Neural cell (in vitro differentiated cells): ENCODE results near the gene NUP42. TPM values are rescaled to one million over a fixed set of nuclear protein-coding genes. Genes with fewer than 3 reads are reported as not detected.

Source experiments
- H2AFZ ChIP-seq: fragments of 200-600, 300-800 bp; sonication (generic), shearing (Covaris generic); 2 replicates; pipeline ENCODE4 v1.6.0; 2014; ENCODE audit warnings: low read depth, mild to moderate bottlenecking, antibody characterized with exemption, low read length, moderate library complexity
- H3F3A ChIP-seq: fragments of 200-600 bp; shearing (Covaris generic); 2 replicates; pipeline ENCODE4 v1.6.1; 2016; ENCODE audit warnings: mild to moderate bottlenecking, moderate library complexity, mixed read lengths, antibody characterized with exemption, low read length; ENCODE audit not compliant: insufficient read depth, poor library complexity, severe bottlenecking
- H3K27ac ChIP-seq: fragments of 200-600, 300-800 bp; sonication (generic), shearing (Covaris generic); 2 replicates; pipeline ENCODE4 v1.5.1; 2014; ENCODE audit warnings: mild to moderate bottlenecking, low read length, moderate library complexity
- H3K27me3 ChIP-seq: fragments of 300-800, 200-600 bp; sonication (generic), shearing (Covaris generic); 2 replicates; pipeline ENCODE4 v1.6.0; 2014; ENCODE audit warnings: mild to moderate bottlenecking, low read depth, low read length, moderate library complexity; ENCODE audit not compliant: insufficient read depth
- H3K36me3 ChIP-seq: fragments of 300-800, 200-600 bp; sonication (generic), shearing (Covaris generic); 2 replicates; pipeline ENCODE4 v1.5.1; 2014; ENCODE audit warnings: mild to moderate bottlenecking, antibody characterized with exemption, low read length, moderate library complexity; ENCODE audit not compliant: insufficient read depth
- H3K4me2 ChIP-seq: fragments of 300-800, 200-600 bp; sonication (generic), shearing (Covaris generic); 2 replicates; pipeline ENCODE4 v1.6.0; 2014; ENCODE audit warnings: mild to moderate bottlenecking, low read length
- H3K4me3 ChIP-seq: fragments of 300-800, 200-600 bp; sonication (generic), shearing (Covaris generic); 2 replicates; pipeline ENCODE4 v1.5.1; 2014; ENCODE audit warnings: mild to moderate bottlenecking, low read length, moderate library complexity
- H3K79me2 ChIP-seq: fragments of 200-600 bp; shearing (Covaris generic); replicated peaks from 2 replicates; pipeline ENCODE4 v1.6.0; 2014; ENCODE audit warnings: mild to moderate bottlenecking, low read length, moderate library complexity; ENCODE audit not compliant: insufficient read depth
- H3K9ac ChIP-seq: fragments of 300-800, 200-600 bp; sonication (generic), shearing (Covaris generic); 2 replicates; pipeline ENCODE4 v1.6.1; 2016; ENCODE audit warnings: mild to moderate bottlenecking, low read length, mixed read lengths
- H3K9me2 ChIP-seq: fragments of 200-600 bp; shearing (Covaris generic); 2 replicates; pipeline ENCODE4 v1.6.1; 2016; ENCODE audit warnings: mild to moderate bottlenecking, low read length, mixed read lengths; ENCODE audit not compliant: insufficient read depth
- H3K9me3 ChIP-seq: fragments of 200-600, 300-800 bp; sonication (generic), shearing (Covaris generic); 2 replicates; pipeline ENCODE4 v1.6.1; 2016; ENCODE audit warnings: mild to moderate bottlenecking, mixed run types, low read length, moderate library complexity, mixed read lengths
- H4K20me1 ChIP-seq: fragments of 200-600 bp; shearing (Covaris generic); 2 replicates; pipeline ENCODE4 v1.6.1; 2016; ENCODE audit warnings: mild to moderate bottlenecking, mixed run types; ENCODE audit not compliant: insufficient read depth
- CTCF ChIP-seq: fragments of 450-650 bp; IDR thresholded peaks from 2 replicates; pipeline ENCODE4 v1.5.1; 2014; ENCODE audit warnings: antibody characterized with exemption, mild to moderate bottlenecking, moderate library complexity; ENCODE audit not compliant: poor library complexity, severe bottlenecking
- EP300 ChIP-seq: fragments of 450-650 bp; conservative IDR thresholded peaks from 2 replicates; pipeline ENCODE4 v1.6.1; 2014; ENCODE audit warnings: antibody characterized with exemption, mild to moderate bottlenecking, moderate library complexity; ENCODE audit not compliant: poor library complexity, severe bottlenecking
- EZH2 ChIP-seq: fragments of 200-600, 300-800 bp; shearing (Covaris generic), sonication (generic); IDR thresholded peaks from 2 replicates; pipeline ENCODE4 v1.6.1; 2014; ENCODE audit warnings: antibody characterized with exemption, low read length, borderline replicate concordance, mild to moderate bottlenecking; ENCODE audit not compliant: insufficient read depth, poor library complexity, severe bottlenecking
- MXI1 ChIP-seq: fragments of 450-650 bp; conservative IDR thresholded peaks from 2 replicates; pipeline ENCODE4 v1.6.1; 2014; ENCODE audit warnings: antibody characterized with exemption, mild to moderate bottlenecking; ENCODE audit not compliant: poor library complexity, severe bottlenecking
- POLR2AphosphoS5 ChIP-seq: IDR thresholded peaks from 2 replicates; pipeline ENCODE4 v1.6.1; 2012
- RAD21 ChIP-seq: fragments of 450-650 bp; conservative IDR thresholded peaks from 2 replicates; pipeline ENCODE4 v1.6.1; 2014; ENCODE audit warnings: antibody characterized with exemption, mild to moderate bottlenecking, moderate library complexity
- REST ChIP-seq: IDR thresholded peaks from 2 replicates; pipeline ENCODE4 v1.6.1; 2012; ENCODE audit warnings: borderline replicate concordance
- SMC3 ChIP-seq: fragments of 450-650 bp; conservative IDR thresholded peaks from 2 replicates; pipeline ENCODE4 v1.6.1; 2014; ENCODE audit warnings: antibody characterized with exemption, mild to moderate bottlenecking, moderate library complexity; ENCODE audit not compliant: poor library complexity
- TAF1 ChIP-seq: IDR thresholded peaks from 2 replicates; pipeline ENCODE4 v1.6.1; 2012; ENCODE audit warnings: low read depth
- polyA plus RNA-seq: library from polyadenylated mRNA; depleted of rRNA; stranded (reverse); fragments of >200 nt; gene quantifications from 2 replicates; pipeline ENCODE4 v1.2.3, GENCODE V29; 2014

NUP42 gene
- polyA plus RNA-seq, 1 donor from 2014 or later, result 106 TPM

- Histone ChIP-seq H3K79me2 (no peaks in the 10 kb centered on the region), H3K27ac (no peak overlapping the region), H3K4me2 (no peak overlapping the region), H3K9me3 (no peaks in the 10 kb centered on the region), H3K4me3 (no peak overlapping the region), H3K9ac (no peak overlapping the region), H3F3A (no peaks in the 10 kb centered on the region), H3K9me2 (no peaks in the 10 kb centered on the region), H3K27me3 (no peaks in the 10 kb centered on the region), H3K36me3 (no peaks in the 10 kb centered on the region), H4K20me1 (no peaks in the 10 kb centered on the region), H2AFZ (no peak overlapping the region)
- TF ChIP-seq EZH2 (no peak), SMC3 (no peak), POLR2AphosphoS5 (no peak), REST (no peak), CTCF (no peak), RAD21 (no peak), TAF1 (no peak), EP300 (no peak), MXI1 (no peak)
These were observed 22.4 kb downstream of the NUP42 start for GRCh38 chr7:23204241-23204640.

GRCh38 chr7:23205577-23205908 lies 23.7 kb downstream of the NUP42 start:
- no peaks in the 10 kb centered on the region for H3F3A ChIP-seq
- TF ChIP-seq SMC3 (no peak), POLR2AphosphoS5 (no peak), REST (no peak), EZH2 (no peak), TAF1 (no peak), CTCF (no peak), EP300 (no peak), MXI1 (no peak), RAD21 (no peak)
- H3K9me2 ChIP-seq, result no peaks in the 10 kb centered on the region
- H3K4me3 ChIP-seq, result no peak overlapping the region
- no peaks in the 10 kb centered on the region for H3K36me3 ChIP-seq
- no peaks in the 10 kb centered on the region for H3K9me3 ChIP-seq
- H4K20me1 ChIP-seq, result no peaks in the 10 kb centered on the region
- no peak overlapping the region for H2AFZ ChIP-seq
- H3K27ac ChIP-seq, result no peak overlapping the region
- H3K79me2 ChIP-seq, result no peaks in the 10 kb centered on the region
- H3K4me2 ChIP-seq, result no peak overlapping the region
- H3K27me3 ChIP-seq, result no peaks in the 10 kb centered on the region
- H3K9ac ChIP-seq, result no peak overlapping the region
